Measurements from ENCODE around the gene MATR3. TPM values are rescaled to one million over a fixed set of nuclear protein-coding genes. Genes with fewer than 3 reads are reported as not detected.
A peak's percentile ranks its signal among the peaks of the same experiment; 100 is the strongest.
"Not testable (repeated sequence)": the region's sequence is repeated elsewhere in the genome, so short reads cannot be mapped to it uniquely, and the experiment has no call there.

The MATR3 gene
- total RNA-seq, 1 experiment from 2014 or later: 267 TPM

- no peak overlapping the region for H3K23ac ChIP-seq (ENCODE audit: insufficient read length, low read depth, low read length)
- TF ChIP-seq CTCF (conservative IDR thresholded peaks at IDR 0.05): no peak
- peaks cover 18 to 45% (median 41%) of the 10 kb centered on the region in 3 experiments; a peak in 6 of 7 replicates for H3K36me3 Mint-ChIP-seq (ENCODE audit: insufficient read depth in 1 of 3, low read depth in 3 of 3)
- no peak overlapping the region for H3K27ac ChIP-seq (ENCODE audit: insufficient read length, low read depth, low read length)
- H4K8ac ChIP-seq (replicated peaks; ENCODE audit: insufficient read length, low read depth, low read length): no peak overlapping the region
- no peaks in the 10 kb centered on the region for H3K9me3 ChIP-seq (ENCODE audit: control insufficient read depth, low read depth, low read length)
- H2BK5ac ChIP-seq (ENCODE audit: insufficient read length, low read length): no peak overlapping the region
- H3K23me2 ChIP-seq (ENCODE audit: insufficient read length, low read depth, low read length, poor library complexity, severe bottlenecking): peaks cover 7% of the 10 kb centered on the region
- peaks cover 3% of the 10 kb centered on the region for H3K27me3 Mint-ChIP-seq (ENCODE audit: low read depth)
- H3K79me1 ChIP-seq (ENCODE audit: insufficient read depth, low read depth, low read length, poor library complexity, severe bottlenecking): peaks cover 11% of the 10 kb centered on the region
- H3K9me3 Mint-ChIP-seq: no peaks in the 10 kb centered on the region; a peak in 1 of 5 replicates
- WGBS (ENCODE audit: extremely low coverage, insufficient read length, low lambda C conversion rate): no CpG with 5 or more reads among the region's 2 CpGs
- H3K4me1 ChIP-seq (ENCODE audit: insufficient read depth, low read length): no peaks in the 10 kb centered on the region; the same call in none of the 2 replicates
- H3K4me1 Mint-ChIP-seq: peaks cover 18 to 25% of the 10 kb centered on the region in 2 experiments
- DNase-seq: no peak
- H3K4me2 ChIP-seq (ENCODE audit: insufficient read depth, insufficient read length, low read length): no peak overlapping the region
- H3K18ac ChIP-seq (ENCODE audit: insufficient read length, low read depth, low read length): no peak overlapping the region
- H2AK5ac ChIP-seq (ENCODE audit: insufficient read length, low read length): no peak overlapping the region
- no peak overlapping the region for H4K91ac ChIP-seq (ENCODE audit: insufficient read length, low read depth, low read length)
- H4K20me1 ChIP-seq (ENCODE audit: control insufficient read depth, insufficient read depth, insufficient read length): no peaks in the 10 kb centered on the region
- no peak overlapping the region for H4K5ac ChIP-seq (ENCODE audit: insufficient read length, low read depth, low read length)
- H3K4ac ChIP-seq (ENCODE audit: low read depth, low read length): no peak overlapping the region
- peaks cover 50% of the 10 kb centered on the region for H3K79me2 ChIP-seq (ENCODE audit: insufficient read depth, low read length)
- no peak overlapping the region for H2BK15ac ChIP-seq (ENCODE audit: low read depth, low read length)
- no peak overlapping the region for H2BK12ac ChIP-seq (ENCODE audit: insufficient read length, low read depth, low read length)
- H2BK120ac ChIP-seq (ENCODE audit: low read depth, low read length, poor library complexity, severe bottlenecking): no peak overlapping the region
- H2AFZ ChIP-seq (ENCODE audit: low read length): no peak overlapping the region
- no peak overlapping the region for H3K27ac Mint-ChIP-seq
- peak overlapping the region; percentile 34 to 56; a peak in 4 of 5 replicates for H3K4me3 Mint-ChIP-seq
- no peak overlapping the region for H3T11ph ChIP-seq (ENCODE audit: low read length)
- no peak overlapping the region for H2BK20ac ChIP-seq (ENCODE audit: low read depth, low read length, poor library complexity, severe bottlenecking)
- no peak overlapping the region for H3K56ac ChIP-seq (ENCODE audit: insufficient read length, low read depth, low read length)
- no peaks in the 10 kb centered on the region for H3K27me3 ChIP-seq (ENCODE audit: insufficient read depth, low read length)
- H3K14ac ChIP-seq (ENCODE audit: insufficient read depth, low read length): no peak overlapping the region
- no peak overlapping the region for H3K9ac ChIP-seq (ENCODE audit: extremely low read depth, insufficient read length, low read length)
These were observed 50.6 kb downstream of the MATR3 start for GRCh38 chr5:139344177-139344576.

DNA sequence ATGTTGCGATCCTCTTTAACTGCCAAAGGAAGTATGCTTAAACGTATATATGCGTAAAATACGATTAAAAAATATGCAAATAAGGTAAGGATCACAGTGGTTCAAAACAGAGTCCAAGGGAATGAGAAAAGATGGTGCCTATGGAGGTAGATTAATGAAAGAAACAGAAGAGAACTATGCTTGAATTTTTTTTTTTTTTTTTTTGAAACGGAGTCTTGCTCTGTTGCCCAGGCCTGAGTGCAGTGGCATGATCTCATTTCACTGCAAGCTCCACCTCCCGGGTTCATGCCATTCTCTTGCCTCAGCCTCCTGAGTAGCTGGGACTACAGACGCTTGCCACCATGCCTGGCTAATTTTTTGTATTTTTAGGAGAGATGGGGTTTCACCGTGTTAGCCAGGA, 51.9 kb downstream of the MATR3 start:
- Histone ChIP-seq H3K79me1 (ENCODE audit: insufficient read depth, low read depth, low read length, poor library complexity, severe bottlenecking) (peaks cover 11% of the 10 kb centered on the region), H3K79me2 (ENCODE audit: insufficient read depth, low read length) (peaks cover 61% of the 10 kb centered on the region)
- H3K4me1 Mint-ChIP-seq: peaks cover 18 to 25% of the 10 kb centered on the region in 2 experiments
- not testable (repeated sequence) for H2BK15ac ChIP-seq (ENCODE audit: low read depth, low read length); DNase-seq; H3K56ac ChIP-seq (ENCODE audit: insufficient read length, low read depth, low read length); H3K27ac ChIP-seq (ENCODE audit: insufficient read length, low read depth, low read length); H3K23ac ChIP-seq (ENCODE audit: insufficient read length, low read depth, low read length); H4K91ac ChIP-seq (ENCODE audit: insufficient read length, low read depth, low read length); H3K23me2 ChIP-seq (ENCODE audit: insufficient read length, low read depth, low read length, poor library complexity, severe bottlenecking); H2BK5ac ChIP-seq (ENCODE audit: insufficient read length, low read length); H4K20me1 ChIP-seq (ENCODE audit: control insufficient read depth, insufficient read depth, insufficient read length); H3K4me3 Mint-ChIP-seq; H3K9me3 Mint-ChIP-seq; H3K4ac ChIP-seq (ENCODE audit: low read depth, low read length); H3K4me2 ChIP-seq (ENCODE audit: insufficient read depth, insufficient read length, low read length); H4K8ac ChIP-seq (replicated peaks; ENCODE audit: insufficient read length, low read depth, low read length); H2BK20ac ChIP-seq (ENCODE audit: low read depth, low read length, poor library complexity, severe bottlenecking); H2AFZ ChIP-seq (ENCODE audit: low read length); H3K18ac ChIP-seq (ENCODE audit: insufficient read length, low read depth, low read length); H2BK12ac ChIP-seq (ENCODE audit: insufficient read length, low read depth, low read length); H3K14ac ChIP-seq (ENCODE audit: insufficient read depth, low read length); H3T11ph ChIP-seq (ENCODE audit: low read length); H3K9ac ChIP-seq (ENCODE audit: extremely low read depth, insufficient read length, low read length); H3K27me3 Mint-ChIP-seq (ENCODE audit: low read depth); H2BK120ac ChIP-seq (ENCODE audit: low read depth, low read length, poor library complexity, severe bottlenecking); H3K9me3 ChIP-seq (ENCODE audit: control insufficient read depth, low read depth, low read length); H3K27me3 ChIP-seq (ENCODE audit: insufficient read depth, low read length); H3K4me1 ChIP-seq (ENCODE audit: insufficient read depth, low read length); H2AK5ac ChIP-seq (ENCODE audit: insufficient read length, low read length); H4K5ac ChIP-seq (ENCODE audit: insufficient read length, low read depth, low read length)
- peak overlapping the region in 1 of 3 experiments; percentile 94; a peak in 2 of 7 replicates for H3K27ac Mint-ChIP-seq
- peaks cover 18 to 45% (median 41%) of the 10 kb centered on the region in 3 experiments; a peak in 6 of 7 replicates for H3K36me3 Mint-ChIP-seq (ENCODE audit: insufficient read depth in 1 of 3, low read depth in 3 of 3)
- WGBS (ENCODE audit: extremely low coverage, insufficient read length, low lambda C conversion rate): no CpG with 5 or more reads among the region's 8 CpGs

Data from H9 (cell line).